GM21526 (cell line): Measurements from ENCODE around the gene SLC12A3.
"Not testable (repeated sequence)": the region's sequence is repeated elsewhere in the genome, so short reads cannot be mapped to it uniquely, and the experiment has no call there.

Experiments
- ATAC-seq: cut with Tn5 transposase; IDR thresholded peaks from one replicate; pipeline ENCODE4 v1.9.1; 2021; ENCODE audit warnings: moderate library complexity; ENCODE audit not compliant: unreplicated experiment, low FRiP score

Gene SLC12A3

GRCh38 chr16:56916571-56917403 is 51.8 kb downstream of the SLC12A3 start:
- ATAC-seq, result peak; percentile 56

DNA sequence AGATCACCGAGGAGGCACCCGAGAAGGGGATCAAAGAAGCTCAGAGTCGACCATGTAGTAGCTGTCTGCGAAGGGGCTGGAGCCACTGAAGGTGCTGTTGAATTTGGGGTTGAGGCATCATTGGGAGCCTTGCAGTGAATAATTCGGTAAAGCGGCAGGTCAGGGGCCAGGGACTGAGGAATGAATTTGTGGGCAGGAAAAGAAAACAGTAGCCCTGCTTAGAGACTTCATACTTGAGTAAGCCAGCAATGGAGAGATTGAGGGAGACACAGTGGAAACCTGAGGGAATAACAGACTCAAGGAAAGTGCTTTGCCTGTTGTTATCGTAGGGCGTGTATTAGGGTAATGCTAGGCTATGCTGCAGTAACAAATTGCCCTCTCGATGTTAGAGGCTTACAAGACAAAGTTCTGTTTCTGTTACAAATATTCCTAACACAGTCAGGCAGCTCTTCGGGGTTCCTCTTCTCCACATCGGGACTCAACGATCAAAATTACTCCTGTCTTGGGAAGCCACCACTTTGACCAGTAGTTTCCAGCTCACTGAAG is 53.5 kb downstream of the SLC12A3 start:
- ATAC-seq, result no peak

DNA sequence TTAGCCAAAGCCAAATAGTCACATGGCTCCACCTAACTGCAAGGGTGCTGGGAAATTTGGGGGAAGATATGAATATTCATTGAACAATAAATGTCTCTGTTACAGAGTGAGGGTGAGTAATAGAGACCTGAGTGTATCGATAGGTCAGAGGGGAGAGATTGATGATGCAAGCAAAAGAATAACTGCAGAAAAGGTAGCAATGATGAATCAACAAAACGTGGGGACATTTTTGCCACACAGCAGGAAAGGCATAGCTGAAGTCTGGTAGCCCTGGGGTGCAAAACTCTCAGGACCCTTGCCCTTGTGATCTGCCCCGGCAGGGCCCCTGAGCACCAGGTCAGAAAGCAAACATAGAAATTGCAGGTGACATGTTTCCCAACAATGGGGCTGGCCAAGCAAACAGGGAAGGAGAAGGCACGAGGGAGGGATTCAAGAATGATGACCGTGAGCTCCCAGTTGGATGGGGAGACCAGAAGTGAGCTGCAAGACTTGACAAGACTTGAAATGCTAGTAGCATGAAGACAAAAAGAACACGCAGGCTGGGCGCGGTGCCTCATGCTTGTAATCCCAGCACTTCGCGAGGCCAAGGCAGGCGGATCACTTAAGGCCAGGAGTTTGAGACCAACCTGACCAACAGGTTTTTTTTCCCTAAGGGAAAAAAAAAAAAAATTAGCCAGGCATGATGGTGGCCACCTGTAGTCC is 54.2 kb downstream of the SLC12A3 start:
- no peak for ATAC-seq

GRCh38 chr16:56921571-56921970 is 56.6 kb downstream of the SLC12A3 start:
- ATAC-seq, result no peak

DNA sequence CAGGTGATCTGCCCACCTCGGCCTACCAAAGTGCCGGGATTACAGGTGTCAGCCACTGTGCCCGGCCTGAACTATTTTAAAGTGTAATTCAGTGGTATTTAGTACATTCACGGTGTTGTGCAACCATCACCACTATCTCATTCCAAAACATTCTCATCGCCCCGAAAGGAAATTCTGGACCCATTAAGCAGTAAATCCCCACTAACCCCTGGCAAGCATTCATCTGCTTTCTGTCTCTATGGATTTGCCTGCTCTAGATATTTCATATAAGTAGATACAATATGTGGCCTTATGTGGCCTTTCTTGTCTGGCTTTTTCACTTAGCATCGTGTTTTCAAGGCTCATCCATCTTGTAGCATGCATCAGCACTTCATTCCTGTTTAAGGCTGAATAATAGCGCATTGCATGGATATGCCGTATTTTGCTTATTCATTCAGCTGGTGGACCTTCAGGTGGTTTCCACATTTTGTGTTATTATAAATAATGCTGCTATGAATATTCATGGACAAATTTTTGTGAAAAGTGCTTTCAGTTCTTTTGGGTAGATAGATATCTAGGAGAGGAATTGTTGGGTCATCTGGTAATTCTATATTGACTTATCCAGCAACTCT is 58.6 kb downstream of the SLC12A3 start:
- ATAC-seq, result no peak

GRCh38 chr16:56927471-56927870 is 62.5 kb downstream of the SLC12A3 start:
- no peak for ATAC-seq

DNA sequence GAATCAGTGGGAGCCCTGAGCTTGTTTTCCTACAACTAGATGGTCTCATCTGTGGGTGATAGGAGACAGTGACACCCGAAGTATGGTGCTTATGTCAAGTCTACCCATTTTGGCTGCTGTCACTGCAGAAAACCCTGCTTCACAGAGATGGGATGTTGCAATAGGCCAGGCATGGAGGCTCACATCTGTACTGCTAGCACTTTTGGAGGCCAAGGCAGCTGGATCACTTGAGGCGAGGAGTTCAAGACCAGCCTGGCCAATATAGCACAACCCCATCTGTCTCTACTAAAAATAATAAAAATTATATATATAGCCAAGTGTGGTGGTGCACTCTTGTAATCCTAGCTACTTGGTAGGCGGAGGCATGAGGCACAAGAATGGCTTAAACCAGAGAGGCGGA is 64.6 kb downstream of the SLC12A3 start:
- ATAC-seq, result no peak

DNA sequence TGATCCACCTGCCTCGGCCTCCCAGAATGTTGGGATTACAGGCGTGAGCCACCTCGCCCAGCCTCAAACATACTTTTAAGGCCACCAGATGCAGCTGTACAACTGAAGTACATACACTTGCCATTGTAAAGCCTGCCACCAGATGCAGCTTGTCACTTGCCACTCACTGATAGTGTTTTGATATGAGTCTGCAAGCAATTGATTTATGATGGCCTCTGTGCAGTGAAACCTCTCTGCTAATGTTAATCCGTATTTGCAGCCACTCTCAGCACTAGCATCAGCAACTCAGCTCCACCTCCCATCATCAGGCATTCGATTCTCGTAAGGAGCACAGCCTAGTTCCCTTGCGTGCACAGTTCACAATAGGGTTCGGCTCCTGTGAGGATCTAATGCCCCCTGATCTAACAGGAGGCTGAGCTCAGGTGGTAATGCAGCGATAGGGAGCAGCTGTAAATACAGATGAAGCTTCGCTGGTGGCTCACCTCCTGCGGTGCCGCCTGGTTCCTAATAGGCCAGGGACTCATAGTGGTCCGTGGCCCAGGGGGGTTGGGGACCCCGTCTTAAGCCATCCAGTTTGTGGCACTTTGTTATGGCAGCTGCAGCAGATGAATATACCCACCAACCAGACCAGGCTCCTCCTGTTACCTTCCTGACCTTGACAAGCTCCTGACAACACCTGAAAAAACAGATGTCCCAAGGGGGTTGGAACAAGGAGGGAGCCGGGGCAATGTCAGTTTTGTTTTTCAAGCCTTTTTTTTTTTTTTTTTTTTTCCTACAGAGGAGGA is 65.7 kb downstream of the SLC12A3 start:
- ATAC-seq, result no peak

- ATAC-seq, result peak; percentile 39
These were observed 66.4 kb downstream of the SLC12A3 start for GRCh38 chr16:56931271-56931891.

GRCh38 chr16:56931892-56932720 is 67.1 kb downstream of the SLC12A3 start, which contains the start of gene HERPUD1:
Gene HERPUD1, plus strand, starts transcription at chr16:56932142. Its CDS starts 103 bp downstream, at chr16:56932245.
- ATAC-seq, result peak; percentile 78

DNA sequence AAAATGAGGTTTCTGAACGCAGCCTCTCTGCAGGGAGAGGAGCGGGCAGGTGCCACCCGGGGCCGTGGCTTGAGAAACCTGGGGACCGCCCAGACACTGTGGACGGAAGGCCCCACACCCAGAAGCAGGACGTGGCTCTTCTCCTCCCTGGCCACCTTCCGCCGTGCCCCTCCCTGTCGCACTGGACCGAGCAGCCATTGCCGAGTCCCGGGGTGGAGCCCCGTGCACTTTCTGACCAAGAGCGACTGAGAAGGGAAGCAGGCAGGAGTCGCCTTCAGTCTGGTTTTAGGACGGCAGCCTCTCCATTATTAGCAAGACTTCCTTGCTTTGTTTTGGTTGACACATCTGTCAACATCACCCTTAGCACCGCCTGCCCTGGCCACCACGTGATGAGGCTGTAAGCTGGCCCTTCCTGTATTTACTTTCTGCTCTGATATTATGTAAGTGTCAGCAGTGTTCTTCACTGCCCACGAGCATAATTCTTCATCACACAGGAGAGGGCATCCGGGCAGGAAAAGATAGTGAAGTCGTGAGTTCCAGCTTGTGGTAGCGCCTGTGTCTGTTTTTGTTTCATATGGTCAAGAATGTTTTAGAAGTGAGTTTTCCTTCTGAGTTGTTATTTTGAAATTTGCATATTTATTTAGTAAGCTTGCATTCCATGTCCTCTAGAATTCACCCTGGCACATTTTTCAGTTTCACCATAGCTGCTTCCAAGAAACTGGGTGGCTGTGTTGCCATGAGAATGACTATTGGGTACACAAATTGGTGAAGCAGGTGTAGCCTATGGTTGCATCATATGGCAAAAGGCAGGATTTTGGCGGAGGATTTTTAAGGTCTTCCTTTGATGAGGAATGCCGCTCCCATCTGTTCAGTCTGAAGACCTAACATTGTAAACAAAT is 68.0 kb downstream of the SLC12A3 start:
- ATAC-seq, result no peak

- ATAC-seq, result no peak
These were observed 69.0 kb downstream of the SLC12A3 start for GRCh38 chr16:56933828-56934598.

- not testable (repeated sequence) for ATAC-seq
These were observed 69.7 kb downstream of the SLC12A3 start for GRCh38 chr16:56934599-56935145.

DNA sequence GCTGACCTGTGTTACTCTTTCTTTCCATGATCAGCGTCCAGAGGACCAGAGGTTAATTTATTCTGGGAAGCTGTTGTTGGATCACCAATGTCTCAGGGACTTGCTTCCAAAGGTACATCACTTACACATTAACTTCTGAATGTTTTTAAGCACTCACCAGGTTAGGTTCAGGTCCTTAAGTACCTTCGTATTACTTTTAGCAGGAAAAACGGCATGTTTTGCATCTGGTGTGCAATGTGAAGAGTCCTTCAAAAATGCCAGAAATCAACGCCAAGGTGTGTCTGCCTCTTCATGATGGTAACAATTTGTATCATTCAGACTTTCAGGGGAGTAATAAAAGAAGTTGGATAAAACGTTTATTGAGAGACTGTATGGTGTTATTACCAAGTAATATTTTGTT is 70.2 kb downstream of the SLC12A3 start:
- no peak for ATAC-seq

- no peak for ATAC-seq
These were observed 71.5 kb downstream of the SLC12A3 start for GRCh38 chr16:56936491-56936890.

DNA sequence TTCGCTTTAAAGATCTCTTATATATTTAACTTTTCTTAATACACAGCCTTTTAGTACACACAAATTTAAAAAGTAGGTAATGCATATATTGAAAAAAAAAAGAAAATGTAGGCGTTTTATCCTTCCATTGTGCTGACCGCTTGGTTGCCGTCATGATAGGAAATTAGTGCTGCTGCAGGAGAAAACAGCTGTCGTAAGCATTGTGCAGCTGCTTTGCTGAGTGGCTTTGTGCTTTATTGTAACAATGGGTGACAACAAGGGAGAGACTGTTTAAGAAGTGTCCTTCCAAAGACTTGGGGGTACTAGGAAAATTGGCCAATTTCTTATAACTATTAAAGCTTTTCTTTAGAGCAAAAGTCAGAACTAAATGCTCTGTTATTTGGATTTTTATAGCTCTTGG is 71.9 kb downstream of the SLC12A3 start:
- ATAC-seq, result no peak
